Endothelial cell of umbilical vein (primary cell): ENCODE measurements around the gene TUBA1C.

Experiments
- EZH2 ChIP-seq: IDR thresholded peaks from 2 replicates; pipeline ENCODE4 v1.6.1; 2012; ENCODE audit warnings: borderline replicate concordance, low read depth, mild to moderate bottlenecking, moderate library complexity, low read length, inconsistent platforms; ENCODE audit not compliant: severe bottlenecking
- MYC ChIP-seq: IDR thresholded peaks from one replicate; pipeline ENCODE4 v1.6.1; 2011; ENCODE audit warnings: mild to moderate bottlenecking, low read depth, low read length
- POLR2A ChIP-seq: IDR thresholded peaks from 2 replicates; pipeline ENCODE4 v1.6.1; 2012; ENCODE audit warnings: low read depth, mild to moderate bottlenecking, control low read depth, low read length
- TF ChIP-seq, protein P1 (sequence below), 2 donors: IDR thresholded peaks; 1 replicate in 1 of 2; 2 replicates in 1 of 2; pipeline ENCODE4 v1.5.1; 2011; ENCODE audit warnings: low read length in 2 of 2, mild to moderate bottlenecking in 2 of 2, moderate library complexity in 2 of 2, control low read depth in 1 of 2, inconsistent platforms in 1 of 2, low read depth in 1 of 2; ENCODE audit not compliant: insufficient read depth in 1 of 2; ENCODE audit errors: extremely low read depth in 1 of 2

DNA sequence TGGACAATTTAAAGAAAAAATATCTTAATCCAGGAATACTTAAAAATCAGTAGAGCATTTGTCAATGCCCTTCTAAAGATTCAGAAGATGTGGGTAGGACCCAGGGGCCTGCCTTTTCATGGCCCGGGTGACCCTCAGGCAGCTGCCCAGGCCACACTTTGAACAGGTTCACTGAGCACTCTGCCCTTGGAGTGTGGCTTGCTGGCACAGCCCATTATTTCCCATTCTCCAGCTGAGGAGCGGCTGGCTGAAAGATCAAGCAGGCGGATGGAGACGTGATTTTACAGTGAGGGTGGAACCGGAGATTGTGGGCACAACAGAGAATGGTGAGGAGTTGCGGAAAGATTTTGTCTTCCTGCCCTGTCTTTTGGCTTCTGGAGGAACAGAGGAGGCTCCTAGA lies 23.0 kb downstream of the TUBA1C start:
- TF ChIP-seq EZH2 (no peak), POLR2A (no peak), MYC (no peak)
- TF ChIP-seq, protein P1, sequence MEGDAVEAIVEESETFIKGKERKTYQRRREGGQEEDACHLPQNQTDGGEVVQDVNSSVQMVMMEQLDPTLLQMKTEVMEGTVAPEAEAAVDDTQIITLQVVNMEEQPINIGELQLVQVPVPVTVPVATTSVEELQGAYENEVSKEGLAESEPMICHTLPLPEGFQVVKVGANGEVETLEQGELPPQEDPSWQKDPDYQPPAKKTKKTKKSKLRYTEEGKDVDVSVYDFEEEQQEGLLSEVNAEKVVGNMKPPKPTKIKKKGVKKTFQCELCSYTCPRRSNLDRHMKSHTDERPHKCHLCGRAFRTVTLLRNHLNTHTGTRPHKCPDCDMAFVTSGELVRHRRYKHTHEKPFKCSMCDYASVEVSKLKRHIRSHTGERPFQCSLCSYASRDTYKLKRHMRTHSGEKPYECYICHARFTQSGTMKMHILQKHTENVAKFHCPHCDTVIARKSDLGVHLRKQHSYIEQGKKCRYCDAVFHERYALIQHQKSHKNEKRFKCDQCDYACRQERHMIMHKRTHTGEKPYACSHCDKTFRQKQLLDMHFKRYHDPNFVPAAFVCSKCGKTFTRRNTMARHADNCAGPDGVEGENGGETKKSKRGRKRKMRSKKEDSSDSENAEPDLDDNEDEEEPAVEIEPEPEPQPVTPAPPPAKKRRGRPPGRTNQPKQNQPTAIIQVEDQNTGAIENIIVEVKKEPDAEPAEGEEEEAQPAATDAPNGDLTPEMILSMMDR (IDR thresholded peaks at IDR 0.05; ENCODE audit: extremely low read depth in 1 of 2, insufficient read depth in 1 of 2, low read depth in 1 of 2, low read length in 2 of 2): no peak
